ENCODE data around the gene CSF2RB. TPM values are rescaled to one million over a fixed set of nuclear protein-coding genes. Genes with fewer than 3 reads are reported as not detected.

Gene CSF2RB
- total RNA-seq, 1 experiment from 2014 or later, result 0.07 TPM

DNA sequence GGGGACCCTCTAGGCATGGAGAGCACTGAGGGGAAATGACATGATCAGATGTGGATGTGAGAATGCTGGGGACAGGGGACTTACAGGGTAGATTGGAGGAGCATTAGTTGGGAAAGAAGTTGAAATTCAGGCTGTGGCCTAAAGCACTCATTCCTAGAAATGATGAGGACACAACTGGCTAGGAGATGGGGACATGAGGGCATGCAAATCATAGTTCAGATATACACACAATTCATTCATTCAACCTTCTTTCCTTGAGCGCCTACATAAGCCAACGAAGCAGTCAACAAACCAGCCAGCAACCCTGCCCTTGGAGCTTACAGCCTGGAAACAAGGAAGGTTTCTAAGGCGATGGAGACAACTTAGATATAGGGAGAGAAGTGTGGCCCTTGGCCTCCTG lies 14.2 kb downstream of the CSF2RB start (continued):
- TF ChIP-seq, protein P1, sequence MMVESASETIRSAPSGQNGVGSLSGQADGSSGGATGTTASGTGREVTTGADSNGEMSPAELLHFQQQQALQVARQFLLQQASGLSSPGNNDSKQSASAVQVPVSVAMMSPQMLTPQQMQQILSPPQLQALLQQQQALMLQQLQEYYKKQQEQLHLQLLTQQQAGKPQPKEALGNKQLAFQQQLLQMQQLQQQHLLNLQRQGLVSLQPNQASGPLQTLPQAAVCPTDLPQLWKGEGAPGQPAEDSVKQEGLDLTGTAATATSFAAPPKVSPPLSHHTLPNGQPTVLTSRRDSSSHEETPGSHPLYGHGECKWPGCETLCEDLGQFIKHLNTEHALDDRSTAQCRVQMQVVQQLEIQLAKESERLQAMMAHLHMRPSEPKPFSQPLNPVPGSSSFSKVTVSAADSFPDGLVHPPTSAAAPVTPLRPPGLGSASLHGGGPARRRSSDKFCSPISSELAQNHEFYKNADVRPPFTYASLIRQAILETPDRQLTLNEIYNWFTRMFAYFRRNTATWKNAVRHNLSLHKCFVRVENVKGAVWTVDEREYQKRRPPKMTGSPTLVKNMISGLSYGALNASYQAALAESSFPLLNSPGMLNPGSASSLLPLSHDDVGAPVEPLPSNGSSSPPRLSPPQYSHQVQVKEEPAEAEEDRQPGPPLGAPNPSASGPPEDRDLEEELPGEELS (CRISPR knock-in tag; IDR thresholded peaks at IDR 0.05), result no peak
- TF ChIP-seq ETV6 (CRISPR knock-in tag; IDR thresholded peaks at IDR 0.05), result no peak
- TF ChIP-seq, protein P2, sequence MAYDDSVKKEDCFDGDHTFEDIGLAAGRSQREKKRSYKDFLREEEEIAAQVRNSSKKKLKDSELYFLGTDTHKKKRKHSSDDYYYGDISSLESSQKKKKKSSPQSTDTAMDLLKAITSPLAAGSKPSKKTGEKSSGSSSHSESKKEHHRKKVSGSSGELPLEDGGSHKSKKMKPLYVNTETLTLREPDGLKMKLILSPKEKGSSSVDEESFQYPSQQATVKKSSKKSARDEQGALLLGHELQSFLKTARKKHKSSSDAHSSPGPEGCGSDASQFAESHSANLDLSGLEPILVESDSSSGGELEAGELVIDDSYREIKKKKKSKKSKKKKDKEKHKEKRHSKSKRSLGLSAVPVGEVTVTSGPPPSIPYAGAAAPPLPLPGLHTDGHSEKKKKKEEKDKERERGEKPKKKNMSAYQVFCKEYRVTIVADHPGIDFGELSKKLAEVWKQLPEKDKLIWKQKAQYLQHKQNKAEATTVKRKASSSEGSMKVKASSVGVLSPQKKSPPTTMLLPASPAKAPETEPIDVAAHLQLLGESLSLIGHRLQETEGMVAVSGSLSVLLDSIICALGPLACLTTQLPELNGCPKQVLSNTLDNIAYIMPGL (CRISPR knock-in tag; IDR thresholded peaks at IDR 0.05), result no peak

DNA sequence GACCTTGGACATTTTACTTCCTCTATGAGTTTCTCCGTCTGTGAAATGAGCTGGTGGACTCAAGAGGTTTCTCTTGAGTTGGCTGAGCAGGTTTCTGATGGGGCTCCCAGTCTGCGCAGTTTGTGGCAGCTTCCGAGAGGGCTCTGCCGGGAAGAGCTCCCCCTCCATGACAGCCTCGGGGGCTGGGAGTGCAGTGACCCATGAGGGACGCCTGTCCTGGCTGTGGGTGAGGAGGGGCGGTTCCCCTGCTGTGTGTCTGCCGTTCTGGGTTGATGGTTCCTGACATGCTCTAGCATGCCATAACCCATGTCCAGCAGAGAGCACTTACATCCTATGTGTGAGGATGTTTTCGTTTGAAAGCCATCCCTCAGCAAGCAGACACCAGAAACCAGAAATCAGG lies 14.8 kb downstream of the CSF2RB start:
- ChIA-PET CTCF (interaction anchor here (1.0 to 1.6 kb wide), 2 partner anchors 49 to 72 kb away, joined by 4 to 7 read pairs; no protein-coding TSS in a partner anchor), POLR2A (no interaction called here)
- TF ChIP-seq, protein P3, sequence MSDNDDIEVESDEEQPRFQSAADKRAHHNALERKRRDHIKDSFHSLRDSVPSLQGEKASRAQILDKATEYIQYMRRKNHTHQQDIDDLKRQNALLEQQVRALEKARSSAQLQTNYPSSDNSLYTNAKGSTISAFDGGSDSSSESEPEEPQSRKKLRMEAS (CRISPR knock-in tag; IDR thresholded peaks at IDR 0.05), result no peak
- TF ChIP-seq, protein P4, sequence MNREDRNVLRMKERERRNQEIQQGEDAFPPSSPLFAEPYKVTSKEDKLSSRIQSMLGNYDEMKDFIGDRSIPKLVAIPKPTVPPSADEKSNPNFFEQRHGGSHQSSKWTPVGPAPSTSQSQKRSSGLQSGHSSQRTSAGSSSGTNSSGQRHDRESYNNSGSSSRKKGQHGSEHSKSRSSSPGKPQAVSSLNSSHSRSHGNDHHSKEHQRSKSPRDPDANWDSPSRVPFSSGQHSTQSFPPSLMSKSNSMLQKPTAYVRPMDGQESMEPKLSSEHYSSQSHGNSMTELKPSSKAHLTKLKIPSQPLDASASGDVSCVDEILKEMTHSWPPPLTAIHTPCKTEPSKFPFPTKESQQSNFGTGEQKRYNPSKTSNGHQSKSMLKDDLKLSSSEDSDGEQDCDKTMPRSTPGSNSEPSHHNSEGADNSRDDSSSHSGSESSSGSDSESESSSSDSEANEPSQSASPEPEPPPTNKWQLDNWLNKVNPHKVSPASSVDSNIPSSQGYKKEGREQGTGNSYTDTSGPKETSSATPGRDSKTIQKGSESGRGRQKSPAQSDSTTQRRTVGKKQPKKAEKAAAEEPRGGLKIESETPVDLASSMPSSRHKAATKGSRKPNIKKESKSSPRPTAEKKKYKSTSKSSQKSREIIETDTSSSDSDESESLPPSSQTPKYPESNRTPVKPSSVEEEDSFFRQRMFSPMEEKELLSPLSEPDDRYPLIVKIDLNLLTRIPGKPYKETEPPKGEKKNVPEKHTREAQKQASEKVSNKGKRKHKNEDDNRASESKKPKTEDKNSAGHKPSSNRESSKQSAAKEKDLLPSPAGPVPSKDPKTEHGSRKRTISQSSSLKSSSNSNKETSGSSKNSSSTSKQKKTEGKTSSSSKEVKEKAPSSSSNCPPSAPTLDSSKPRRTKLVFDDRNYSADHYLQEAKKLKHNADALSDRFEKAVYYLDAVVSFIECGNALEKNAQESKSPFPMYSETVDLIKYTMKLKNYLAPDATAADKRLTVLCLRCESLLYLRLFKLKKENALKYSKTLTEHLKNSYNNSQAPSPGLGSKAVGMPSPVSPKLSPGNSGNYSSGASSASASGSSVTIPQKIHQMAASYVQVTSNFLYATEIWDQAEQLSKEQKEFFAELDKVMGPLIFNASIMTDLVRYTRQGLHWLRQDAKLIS (CRISPR knock-in tag; IDR thresholded peaks at IDR 0.05; ENCODE audit: borderline replicate concordance), result no peak
- TF ChIP-seq RELA (CRISPR knock-in tag; IDR thresholded peaks at IDR 0.05; ENCODE audit: borderline replicate concordance) (no peak), EMX1 (CRISPR knock-in tag; IDR thresholded peaks at IDR 0.05) (no peak), SMAD4 (CRISPR knock-in tag; IDR thresholded peaks at IDR 0.05) (no peak), CREB1 (CRISPR knock-in tag; IDR thresholded peaks at IDR 0.05) (no peak), NR1H2 (CRISPR knock-in tag; IDR thresholded peaks at IDR 0.05) (no peak), ZNF263 (CRISPR knock-in tag; IDR thresholded peaks at IDR 0.05; ENCODE audit: low read depth) (no peak), MYBL2 (CRISPR knock-in tag; IDR thresholded peaks at IDR 0.05) (no peak), ESRRA (CRISPR knock-in tag; IDR thresholded peaks at IDR 0.05; ENCODE audit: borderline replicate concordance) (no peak), TCF7 (CRISPR knock-in tag; IDR thresholded peaks at IDR 0.05; ENCODE audit: low read depth) (no peak)
- TF ChIP-seq, protein P5, sequence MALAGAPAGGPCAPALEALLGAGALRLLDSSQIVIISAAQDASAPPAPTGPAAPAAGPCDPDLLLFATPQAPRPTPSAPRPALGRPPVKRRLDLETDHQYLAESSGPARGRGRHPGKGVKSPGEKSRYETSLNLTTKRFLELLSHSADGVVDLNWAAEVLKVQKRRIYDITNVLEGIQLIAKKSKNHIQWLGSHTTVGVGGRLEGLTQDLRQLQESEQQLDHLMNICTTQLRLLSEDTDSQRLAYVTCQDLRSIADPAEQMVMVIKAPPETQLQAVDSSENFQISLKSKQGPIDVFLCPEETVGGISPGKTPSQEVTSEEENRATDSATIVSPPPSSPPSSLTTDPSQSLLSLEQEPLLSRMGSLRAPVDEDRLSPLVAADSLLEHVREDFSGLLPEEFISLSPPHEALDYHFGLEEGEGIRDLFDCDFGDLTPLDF (CRISPR knock-in tag; IDR thresholded peaks at IDR 0.05), result no peak
- TF ChIP-seq, protein P6, sequence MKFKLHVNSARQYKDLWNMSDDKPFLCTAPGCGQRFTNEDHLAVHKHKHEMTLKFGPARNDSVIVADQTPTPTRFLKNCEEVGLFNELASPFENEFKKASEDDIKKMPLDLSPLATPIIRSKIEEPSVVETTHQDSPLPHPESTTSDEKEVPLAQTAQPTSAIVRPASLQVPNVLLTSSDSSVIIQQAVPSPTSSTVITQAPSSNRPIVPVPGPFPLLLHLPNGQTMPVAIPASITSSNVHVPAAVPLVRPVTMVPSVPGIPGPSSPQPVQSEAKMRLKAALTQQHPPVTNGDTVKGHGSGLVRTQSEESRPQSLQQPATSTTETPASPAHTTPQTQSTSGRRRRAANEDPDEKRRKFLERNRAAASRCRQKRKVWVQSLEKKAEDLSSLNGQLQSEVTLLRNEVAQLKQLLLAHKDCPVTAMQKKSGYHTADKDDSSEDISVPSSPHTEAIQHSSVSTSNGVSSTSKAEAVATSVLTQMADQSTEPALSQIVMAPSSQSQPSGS (CRISPR knock-in tag; IDR thresholded peaks at IDR 0.05; ENCODE audit: borderline replicate concordance, low read depth), result no peak
- TF ChIP-seq, protein P7, sequence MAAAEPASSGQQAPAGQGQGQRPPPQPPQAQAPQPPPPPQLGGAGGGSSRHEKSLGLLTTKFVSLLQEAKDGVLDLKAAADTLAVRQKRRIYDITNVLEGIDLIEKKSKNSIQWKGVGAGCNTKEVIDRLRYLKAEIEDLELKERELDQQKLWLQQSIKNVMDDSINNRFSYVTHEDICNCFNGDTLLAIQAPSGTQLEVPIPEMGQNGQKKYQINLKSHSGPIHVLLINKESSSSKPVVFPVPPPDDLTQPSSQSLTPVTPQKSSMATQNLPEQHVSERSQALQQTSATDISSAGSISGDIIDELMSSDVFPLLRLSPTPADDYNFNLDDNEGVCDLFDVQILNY (CRISPR knock-in tag; IDR thresholded peaks at IDR 0.05), result no peak
- TF ChIP-seq, protein P8, sequence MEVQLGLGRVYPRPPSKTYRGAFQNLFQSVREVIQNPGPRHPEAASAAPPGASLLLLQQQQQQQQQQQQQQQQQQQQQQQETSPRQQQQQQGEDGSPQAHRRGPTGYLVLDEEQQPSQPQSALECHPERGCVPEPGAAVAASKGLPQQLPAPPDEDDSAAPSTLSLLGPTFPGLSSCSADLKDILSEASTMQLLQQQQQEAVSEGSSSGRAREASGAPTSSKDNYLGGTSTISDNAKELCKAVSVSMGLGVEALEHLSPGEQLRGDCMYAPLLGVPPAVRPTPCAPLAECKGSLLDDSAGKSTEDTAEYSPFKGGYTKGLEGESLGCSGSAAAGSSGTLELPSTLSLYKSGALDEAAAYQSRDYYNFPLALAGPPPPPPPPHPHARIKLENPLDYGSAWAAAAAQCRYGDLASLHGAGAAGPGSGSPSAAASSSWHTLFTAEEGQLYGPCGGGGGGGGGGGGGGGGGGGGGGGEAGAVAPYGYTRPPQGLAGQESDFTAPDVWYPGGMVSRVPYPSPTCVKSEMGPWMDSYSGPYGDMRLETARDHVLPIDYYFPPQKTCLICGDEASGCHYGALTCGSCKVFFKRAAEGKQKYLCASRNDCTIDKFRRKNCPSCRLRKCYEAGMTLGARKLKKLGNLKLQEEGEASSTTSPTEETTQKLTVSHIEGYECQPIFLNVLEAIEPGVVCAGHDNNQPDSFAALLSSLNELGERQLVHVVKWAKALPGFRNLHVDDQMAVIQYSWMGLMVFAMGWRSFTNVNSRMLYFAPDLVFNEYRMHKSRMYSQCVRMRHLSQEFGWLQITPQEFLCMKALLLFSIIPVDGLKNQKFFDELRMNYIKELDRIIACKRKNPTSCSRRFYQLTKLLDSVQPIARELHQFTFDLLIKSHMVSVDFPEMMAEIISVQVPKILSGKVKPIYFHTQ (CRISPR knock-in tag; IDR thresholded peaks at IDR 0.05), result no peak
- Mint-ChIP-seq H3K36me3 (no peaks in the 10 kb centered on the region), H3K27me3 (ENCODE audit: low read depth) (no peaks in the 10 kb centered on the region; the same call in 1 of the 2 replicates), H3K4me3 (no peak overlapping the region), H3K9me3 (no peaks in the 10 kb centered on the region), H3K27ac (no peak overlapping the region), H3K4me1 (peaks cover 2% of the 10 kb centered on the region; the same call in 1 of the 2 replicates)
- DNase-seq (ENCODE audit: low spot score) (no peak), ATAC-seq (no peak)
